Measurements from ENCODE around the gene HEY2.
A peak's percentile ranks its signal among the peaks of the same experiment; 100 is the strongest.

HEY2 gene

GRCh38 chr6:125789167-125789566 is 39.7 kb downstream of the HEY2 start:
- no peak for TF ChIP-seq ZNF70 (CRISPR knock-in tag; IDR thresholded peaks at IDR 0.05)
- no peak for TF ChIP-seq ZNF565 (CRISPR knock-in tag; conservative IDR thresholded peaks at IDR 0.05; ENCODE audit: low read depth)
- no peak for TF ChIP-seq TCF4 (CRISPR knock-in tag; IDR thresholded peaks at IDR 0.05; ENCODE audit: borderline replicate concordance)
- TF ChIP-seq CREB5 (CRISPR knock-in tag; IDR thresholded peaks at IDR 0.05; ENCODE audit: low read depth): no peak
- no peak for TF ChIP-seq RARB (CRISPR knock-in tag; IDR thresholded peaks at IDR 0.05)
- no peak for TF ChIP-seq ISL1 (CRISPR knock-in tag; IDR thresholded peaks at IDR 0.05)
- TF ChIP-seq ZFP30 (CRISPR knock-in tag; IDR thresholded peaks at IDR 0.05): no peak
- no peak for TF ChIP-seq ESRRG (CRISPR knock-in tag; IDR thresholded peaks at IDR 0.05)
- ATAC-seq: no peak

GRCh38 chr6:125789576-125790357 is 40.3 kb downstream of the HEY2 start:
- peak; percentile 13 for ATAC-seq
- TF ChIP-seq PATZ1 (CRISPR knock-in tag; IDR thresholded peaks at IDR 0.05; ENCODE audit: borderline replicate concordance): no peak
- no peak for TF ChIP-seq RARB (CRISPR knock-in tag; IDR thresholded peaks at IDR 0.05)
- no peak for TF ChIP-seq OSR1 (CRISPR knock-in tag; IDR thresholded peaks at IDR 0.05)
- TF ChIP-seq SNAI2 (CRISPR knock-in tag; IDR thresholded peaks at IDR 0.05): peak; percentile 64; the same call in 1 of the 2 replicates
- TF ChIP-seq BACH2 (CRISPR knock-in tag; IDR thresholded peaks at IDR 0.05; ENCODE audit: borderline replicate concordance): no peak
- no peak for TF ChIP-seq GLIS3 (CRISPR knock-in tag; IDR thresholded peaks at IDR 0.05)
- TF ChIP-seq ISL1 (CRISPR knock-in tag; IDR thresholded peaks at IDR 0.05): no peak; the same call in 1 of the 2 replicates
- TF ChIP-seq ZFP3 (CRISPR knock-in tag; IDR thresholded peaks at IDR 0.05): no peak; the same call in 1 of the 2 replicates
- TF ChIP-seq TCF4 (CRISPR knock-in tag; IDR thresholded peaks at IDR 0.05; ENCODE audit: borderline replicate concordance): peak; percentile 33; the same call in 1 of the 2 replicates

- peak; percentile 87 for ATAC-seq
- TF ChIP-seq ZNF565 (CRISPR knock-in tag; conservative IDR thresholded peaks at IDR 0.05; ENCODE audit: low read depth): no peak
- no peak for TF ChIP-seq OSR1 (CRISPR knock-in tag; IDR thresholded peaks at IDR 0.05)
- peak; percentile 89; the same call in 1 of the 2 replicates for TF ChIP-seq ZFP3 (CRISPR knock-in tag; IDR thresholded peaks at IDR 0.05)
- no peak for TF ChIP-seq CSDC2 (CRISPR knock-in tag; IDR thresholded peaks at IDR 0.05)
- no peak for TF ChIP-seq GLIS3 (CRISPR knock-in tag; IDR thresholded peaks at IDR 0.05)
- TF ChIP-seq ZC3H10 (CRISPR knock-in tag; IDR thresholded peaks at IDR 0.05): 0 out of 2 replicates have a peak, but pooled peaks have one; percentile 3
- no peak for TF ChIP-seq ZFP30 (CRISPR knock-in tag; IDR thresholded peaks at IDR 0.05)
- 0 out of 2 replicates have a peak, but pooled peaks have one; percentile 13 for TF ChIP-seq TSHZ2 (CRISPR knock-in tag; IDR thresholded peaks at IDR 0.05)
- TF ChIP-seq CREB5 (CRISPR knock-in tag; IDR thresholded peaks at IDR 0.05; ENCODE audit: low read depth): no peak
- no peak for TF ChIP-seq ARNTL (CRISPR knock-in tag; IDR thresholded peaks at IDR 0.05; ENCODE audit: borderline replicate concordance, low read depth)
- no peak for TF ChIP-seq RARB (CRISPR knock-in tag; IDR thresholded peaks at IDR 0.05)
- no peak for TF ChIP-seq POU6F1 (CRISPR knock-in tag; IDR thresholded peaks at IDR 0.05; ENCODE audit: borderline replicate concordance, low read depth)
- no peak for TF ChIP-seq ESRRG (CRISPR knock-in tag; IDR thresholded peaks at IDR 0.05)
- no peak for TF ChIP-seq BACH2 (CRISPR knock-in tag; IDR thresholded peaks at IDR 0.05; ENCODE audit: borderline replicate concordance)
- TF ChIP-seq SNAI2 (CRISPR knock-in tag; IDR thresholded peaks at IDR 0.05): no peak
- no peak for TF ChIP-seq TOX (CRISPR knock-in tag; IDR thresholded peaks at IDR 0.05; ENCODE audit: borderline replicate concordance)
- no peak for TF ChIP-seq ZNF70 (CRISPR knock-in tag; IDR thresholded peaks at IDR 0.05)
- TF ChIP-seq PATZ1 (CRISPR knock-in tag; IDR thresholded peaks at IDR 0.05; ENCODE audit: borderline replicate concordance): no peak
- no peak for TF ChIP-seq ISL1 (CRISPR knock-in tag; IDR thresholded peaks at IDR 0.05)
- TF ChIP-seq TCF4 (CRISPR knock-in tag; IDR thresholded peaks at IDR 0.05; ENCODE audit: borderline replicate concordance): no peak
- no peak for TF ChIP-seq ZNF8 (CRISPR knock-in tag; IDR thresholded peaks at IDR 0.05)
These were observed 41.1 kb downstream of the HEY2 start, which contains the start of gene NCOA7 for GRCh38 chr6:125790358-125791150. NCOA7 (plus strand) TSS chr6:125790960; CDS start chr6:125815355, 24,395 bp downstream.
